Measurements from ENCODE around the gene CNRIP1.

The CNRIP1 gene

DNA sequence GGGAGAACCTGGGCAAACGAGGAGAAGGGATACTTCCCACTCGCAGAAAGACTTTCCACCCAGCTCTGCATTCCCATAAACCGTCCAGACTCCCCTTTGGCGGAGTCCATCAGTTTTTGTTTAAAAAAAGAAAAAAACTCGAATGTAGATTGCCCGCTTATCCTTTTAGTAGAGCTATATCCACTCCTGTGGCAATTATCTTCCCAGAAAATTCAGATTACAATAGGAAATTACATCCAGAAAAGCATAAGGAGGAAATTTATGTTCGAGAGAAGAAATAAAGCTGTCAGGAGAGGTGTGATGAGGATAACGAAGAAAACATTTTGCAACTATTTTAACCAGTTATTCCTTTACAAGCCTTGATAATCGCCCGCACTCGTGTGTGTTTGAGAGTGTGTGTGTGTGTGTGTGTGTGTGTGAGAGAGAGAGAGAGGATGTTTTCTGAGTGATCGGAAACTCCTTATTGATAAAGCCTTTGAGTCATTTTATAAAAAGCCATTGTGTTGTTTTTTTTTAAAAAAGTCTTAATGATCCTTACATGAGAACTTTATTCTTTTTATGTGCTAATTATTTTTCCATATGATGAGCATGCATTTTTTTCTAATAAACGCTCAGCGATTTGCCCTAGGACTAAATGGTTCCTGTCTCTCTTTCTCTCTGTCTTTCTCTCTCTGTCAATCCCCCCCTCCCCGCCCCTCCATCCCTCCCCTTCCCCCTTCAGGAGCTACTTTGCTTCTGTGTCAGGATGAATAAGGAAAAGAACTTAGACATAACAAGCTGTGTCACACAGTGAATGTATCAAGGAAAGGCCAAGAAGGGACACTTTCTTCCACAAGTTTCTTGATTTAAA is 66.3 kb downstream of the CNRIP1 start:
- Mint-ChIP-seq H3K36me3 (ENCODE audit: low read depth) (no peaks in the 10 kb centered on the region), H3K4me3 (peak overlapping the region; percentile 91 to 98 (median 96)), H3K9me3 (no peaks in the 10 kb centered on the region), H3K4me1 (peaks cover 23% of the 10 kb centered on the region), H3K27me3 (ENCODE audit: low read depth) (no peaks in the 10 kb centered on the region), H3K27ac (peak overlapping the region; percentile 87 to 99 (median 99))
- TF ChIP-seq, protein P1, sequence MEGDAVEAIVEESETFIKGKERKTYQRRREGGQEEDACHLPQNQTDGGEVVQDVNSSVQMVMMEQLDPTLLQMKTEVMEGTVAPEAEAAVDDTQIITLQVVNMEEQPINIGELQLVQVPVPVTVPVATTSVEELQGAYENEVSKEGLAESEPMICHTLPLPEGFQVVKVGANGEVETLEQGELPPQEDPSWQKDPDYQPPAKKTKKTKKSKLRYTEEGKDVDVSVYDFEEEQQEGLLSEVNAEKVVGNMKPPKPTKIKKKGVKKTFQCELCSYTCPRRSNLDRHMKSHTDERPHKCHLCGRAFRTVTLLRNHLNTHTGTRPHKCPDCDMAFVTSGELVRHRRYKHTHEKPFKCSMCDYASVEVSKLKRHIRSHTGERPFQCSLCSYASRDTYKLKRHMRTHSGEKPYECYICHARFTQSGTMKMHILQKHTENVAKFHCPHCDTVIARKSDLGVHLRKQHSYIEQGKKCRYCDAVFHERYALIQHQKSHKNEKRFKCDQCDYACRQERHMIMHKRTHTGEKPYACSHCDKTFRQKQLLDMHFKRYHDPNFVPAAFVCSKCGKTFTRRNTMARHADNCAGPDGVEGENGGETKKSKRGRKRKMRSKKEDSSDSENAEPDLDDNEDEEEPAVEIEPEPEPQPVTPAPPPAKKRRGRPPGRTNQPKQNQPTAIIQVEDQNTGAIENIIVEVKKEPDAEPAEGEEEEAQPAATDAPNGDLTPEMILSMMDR (IDR thresholded peaks at IDR 0.05; ENCODE audit: unreplicated experiment in 3 of 3) = no peak

- Mint-ChIP-seq H3K4me1 (peaks cover 23% of the 10 kb centered on the region), H3K9me3 (no peaks in the 10 kb centered on the region), H3K4me3 (peak within 1 kb of the TSS; percentile 94 to 98 (median 96)), H3K36me3 (ENCODE audit: low read depth) (no peaks in the 10 kb centered on the region), H3K27me3 (ENCODE audit: low read depth) (no peaks in the 10 kb centered on the region), H3K27ac (peak within 1 kb of the TSS; percentile 93 to 99 (median 99))
- TF ChIP-seq, protein P1 (IDR thresholded peaks at IDR 0.05; ENCODE audit: unreplicated experiment in 3 of 3) = no peak
Observed at GRCh38 chr2:68252400-68253218, 67.1 kb downstream of the CNRIP1 start, which contains the start of gene PPP3R1. Gene PPP3R1, minus strand, starts transcription at chr2:68252532. Its CDS starts 405 bp downstream, at chr2:68252127.

GRCh38 chr2:68251855-68252399 is 67.8 kb downstream of the CNRIP1 start:
- Mint-ChIP-seq H3K27ac (peak overlapping the region; percentile 93 to 99 (median 99)), H3K9me3 (no peaks in the 10 kb centered on the region), H3K4me1 (peaks cover 23% of the 10 kb centered on the region), H3K4me3 (peak overlapping the region; percentile 89 to 98 (median 96)), H3K27me3 (ENCODE audit: low read depth) (no peaks in the 10 kb centered on the region), H3K36me3 (ENCODE audit: low read depth) (no peaks in the 10 kb centered on the region)
- TF ChIP-seq, protein P1 (IDR thresholded peaks at IDR 0.05; ENCODE audit: unreplicated experiment in 3 of 3) = no peak

DNA sequence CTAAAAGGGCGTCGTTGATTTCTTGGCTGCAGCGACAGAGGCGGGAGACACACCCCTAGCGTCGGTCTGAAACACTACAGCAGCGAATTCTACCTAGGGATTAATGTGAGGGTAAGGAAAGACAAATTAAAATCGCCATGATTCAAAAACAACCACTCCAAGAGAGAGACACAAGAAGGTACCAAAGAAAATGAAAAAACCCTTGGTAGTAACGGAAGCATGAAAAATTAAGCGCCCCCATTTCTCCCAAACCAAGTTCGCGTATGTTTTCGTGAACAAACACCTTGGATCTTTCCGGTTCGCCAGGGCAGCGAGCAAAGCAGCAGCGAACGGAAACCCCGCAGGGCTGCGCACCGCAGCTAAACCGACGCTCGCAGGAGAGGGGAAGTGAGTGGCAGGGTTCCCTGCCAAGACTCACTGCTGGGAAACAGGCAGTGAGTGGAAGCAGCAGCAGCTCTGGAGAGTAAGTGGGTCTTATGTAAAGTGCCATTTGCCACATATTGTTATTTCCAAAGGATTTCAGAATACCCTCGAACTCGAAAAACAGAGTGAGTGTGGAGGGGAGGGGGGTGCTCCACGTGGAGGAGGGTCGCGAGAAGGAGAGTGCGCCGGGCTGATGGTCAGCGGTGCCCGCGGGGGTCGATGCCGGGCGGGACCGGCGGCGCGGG is 68.4 kb downstream of the CNRIP1 start:
- H3K4me1 Mint-ChIP-seq = peaks cover 23% of the 10 kb centered on the region
- H3K27ac Mint-ChIP-seq = peak overlapping the region; percentile 93 to 98 (median 97)
- H3K27me3 Mint-ChIP-seq (ENCODE audit: low read depth) = no peaks in the 10 kb centered on the region
- peak overlapping the region; percentile 86 to 94 (median 93) for H3K4me3 Mint-ChIP-seq
- no peaks in the 10 kb centered on the region for H3K36me3 Mint-ChIP-seq (ENCODE audit: low read depth)
- no peaks in the 10 kb centered on the region for H3K9me3 Mint-ChIP-seq
- TF ChIP-seq, protein P1 (IDR thresholded peaks at IDR 0.05; ENCODE audit: unreplicated experiment in 3 of 3) = peak; percentile 69 to 76 (median 72)

GRCh38 chr2:68250652-68251186 is 69.0 kb downstream of the CNRIP1 start:
- Mint-ChIP-seq H3K9me3 (no peaks in the 10 kb centered on the region), H3K27ac (peak overlapping the region; percentile 93 to 98 (median 97)), H3K4me1 (peaks cover 23% of the 10 kb centered on the region), H3K4me3 (peak overlapping the region; percentile 86 to 94 (median 93)), H3K36me3 (ENCODE audit: low read depth) (no peaks in the 10 kb centered on the region), H3K27me3 (ENCODE audit: low read depth) (no peaks in the 10 kb centered on the region)
- TF ChIP-seq, protein P1 (IDR thresholded peaks at IDR 0.05; ENCODE audit: unreplicated experiment in 3 of 3) = no peak

Data from nephron (organoid).